GM12878 (cell line): ENCODE measurements around the gene TTC39C. TPM values are rescaled to one million over a fixed set of nuclear protein-coding genes. Genes with fewer than 3 reads are reported as not detected.

ENCODE experiments used
- ASH2L ChIP-seq: fragments of 300-600, 200-600 bp; sonication (generic); IDR thresholded peaks from 2 replicates; pipeline ENCODE4 v1.6.1; 2017; ENCODE audit warnings: low read depth, mild to moderate bottlenecking, borderline replicate concordance
- BCL11A ChIP-seq: IDR thresholded peaks from 2 replicates; pipeline ENCODE4 v1.6.1; 2011; ENCODE audit warnings: low read depth, low read length
- HDAC6 ChIP-seq: fragments of 200-600 bp; sonication (generic); IDR thresholded peaks from one replicate; pipeline ENCODE4 v1.8.0; 2017; ENCODE audit warnings: antibody characterized with exemption; ENCODE audit not compliant: unreplicated experiment
- HDGF ChIP-seq: fragments of 450-650 bp; IDR thresholded peaks from 2 replicates; pipeline ENCODE4 v1.6.1; 2016; ENCODE audit warnings: antibody characterized with exemption
- SP1 ChIP-seq: IDR thresholded peaks from one replicate; pipeline ENCODE4 v1.6.1; 2011; ENCODE audit warnings: low read depth, low read length
- TARDBP ChIP-seq: IDR thresholded peaks from 2 replicates; pipeline ENCODE4 v1.6.1; 2016; ENCODE audit warnings: borderline replicate concordance
- ZNF217 ChIP-seq: fragments of 450-650 bp; IDR thresholded peaks from 2 replicates; pipeline ENCODE4 v1.6.1; 2017; ENCODE audit warnings: antibody characterized with exemption, mild to moderate bottlenecking
- ZSCAN29 ChIP-seq: fragments of 450-650 bp; IDR thresholded peaks from 2 replicates; pipeline ENCODE4 v1.6.1; 2017; ENCODE audit warnings: mild to moderate bottlenecking, moderate library complexity
- polyA plus RNA-seq, 11 experiments: library from polyadenylated mRNA; depleted of rRNA in 4 of 11; unstranded in 6 of 11; stranded (reverse) in 5 of 11; fragments of >200 nt; fragmentation: Nextera tagmentation in 4 of 11; fragmentation: Illumina TruSeq in 1 of 11; extraction: Ambion mirVana in 4 of 11; extraction: Trizol in 1 of 11; gene quantifications; 1 replicate in 1 of 11; 2 replicates in 10 of 11; pipeline versions ENCODE4 v1.2.1 to v1.2.3, GENCODE V29; 2011 to 2016; ENCODE audit warnings: inconsistent platforms in 2 of 11, missing spikeins in 2 of 11, low read depth in 1 of 11
- total RNA-seq, 4 experiments: library from RNA; depleted of rRNA in 3 of 4; stranded (reverse); fragments of >200 nt in 3 of 4; fragmentation: Illumina TruSeq in 1 of 4; extraction: Trizol in 1 of 4; gene quantifications; 2 replicates each; pipeline versions ENCODE4 v1.2.1 to v1.2.3, GENCODE V29; 2013 to 2021
- TF ChIP-seq, protein P1 (sequence below): fragments of 450-650 bp; IDR thresholded peaks from 2 replicates; pipeline ENCODE4 v1.6.1; 2017; ENCODE audit warnings: mild to moderate bottlenecking
- TF ChIP-seq, protein P2 (sequence below): fragments of 450-650 bp; formaldehyde crosslinking; IDR thresholded peaks from 2 replicates; pipeline ENCODE4 v1.4.0; 2020; ENCODE audit warnings: mild to moderate bottlenecking, moderate library complexity
- TF ChIP-seq, protein P3 (sequence below): fragments of 450-650 bp; IDR thresholded peaks from 2 replicates; pipeline ENCODE4 v1.6.1; 2016; ENCODE audit warnings: mild to moderate bottlenecking, moderate library complexity, borderline replicate concordance
- TF ChIP-seq, protein P4 (sequence below): fragments of 450-650 bp; IDR thresholded peaks from 2 replicates; pipeline ENCODE4 v1.6.1; 2018; ENCODE audit warnings: borderline replicate concordance, mild to moderate bottlenecking; ENCODE audit not compliant: partially characterized antibody
- TF ChIP-seq, protein P5 (sequence below): fragments of 450-650 bp; IDR thresholded peaks from 2 replicates; pipeline ENCODE4 v1.6.1; 2018; ENCODE audit warnings: mild to moderate bottlenecking, low read depth, moderate library complexity; ENCODE audit not compliant: partially characterized antibody

TTC39C gene
- total and polyA plus RNA-seq, 10 of the 15 experiments (the other 5 are each of a cell fraction or from before 2014, with no cell fraction given), result 21.1 to 91.0 (median 64.8) TPM

DNA sequence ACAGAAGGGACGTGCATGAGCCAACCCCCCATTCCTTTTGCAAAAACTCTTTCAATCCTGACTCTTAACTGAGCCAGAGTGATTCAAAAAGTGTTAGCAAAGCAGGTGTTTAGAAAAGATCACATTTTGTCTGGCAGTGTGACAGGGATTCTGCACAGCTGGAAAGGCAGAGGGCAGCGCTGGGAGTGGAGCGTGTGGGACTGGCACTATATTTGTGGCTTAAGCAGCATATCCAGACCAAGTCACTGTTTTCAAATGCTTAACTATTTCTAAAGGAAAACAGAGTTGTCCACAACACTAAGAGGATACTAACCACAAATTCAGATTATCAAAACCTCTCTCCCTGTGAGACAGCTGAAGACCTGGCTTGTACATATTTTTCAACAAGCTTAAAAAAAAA lies 143.3 kb downstream of the TTC39C start (continued):
- TF ChIP-seq, protein P1, sequence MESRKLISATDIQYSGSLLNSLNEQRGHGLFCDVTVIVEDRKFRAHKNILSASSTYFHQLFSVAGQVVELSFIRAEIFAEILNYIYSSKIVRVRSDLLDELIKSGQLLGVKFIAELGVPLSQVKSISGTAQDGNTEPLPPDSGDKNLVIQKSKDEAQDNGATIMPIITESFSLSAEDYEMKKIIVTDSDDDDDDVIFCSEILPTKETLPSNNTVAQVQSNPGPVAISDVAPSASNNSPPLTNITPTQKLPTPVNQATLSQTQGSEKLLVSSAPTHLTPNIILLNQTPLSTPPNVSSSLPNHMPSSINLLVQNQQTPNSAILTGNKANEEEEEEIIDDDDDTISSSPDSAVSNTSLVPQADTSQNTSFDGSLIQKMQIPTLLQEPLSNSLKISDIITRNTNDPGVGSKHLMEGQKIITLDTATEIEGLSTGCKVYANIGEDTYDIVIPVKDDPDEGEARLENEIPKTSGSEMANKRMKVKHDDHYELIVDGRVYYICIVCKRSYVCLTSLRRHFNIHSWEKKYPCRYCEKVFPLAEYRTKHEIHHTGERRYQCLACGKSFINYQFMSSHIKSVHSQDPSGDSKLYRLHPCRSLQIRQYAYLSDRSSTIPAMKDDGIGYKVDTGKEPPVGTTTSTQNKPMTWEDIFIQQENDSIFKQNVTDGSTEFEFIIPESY, result no peak
- TF ChIP-seq SP1, result no peak
- TF ChIP-seq ASH2L, result no peak
- no peak for TF ChIP-seq BCL11A
- TF ChIP-seq, protein P2, sequence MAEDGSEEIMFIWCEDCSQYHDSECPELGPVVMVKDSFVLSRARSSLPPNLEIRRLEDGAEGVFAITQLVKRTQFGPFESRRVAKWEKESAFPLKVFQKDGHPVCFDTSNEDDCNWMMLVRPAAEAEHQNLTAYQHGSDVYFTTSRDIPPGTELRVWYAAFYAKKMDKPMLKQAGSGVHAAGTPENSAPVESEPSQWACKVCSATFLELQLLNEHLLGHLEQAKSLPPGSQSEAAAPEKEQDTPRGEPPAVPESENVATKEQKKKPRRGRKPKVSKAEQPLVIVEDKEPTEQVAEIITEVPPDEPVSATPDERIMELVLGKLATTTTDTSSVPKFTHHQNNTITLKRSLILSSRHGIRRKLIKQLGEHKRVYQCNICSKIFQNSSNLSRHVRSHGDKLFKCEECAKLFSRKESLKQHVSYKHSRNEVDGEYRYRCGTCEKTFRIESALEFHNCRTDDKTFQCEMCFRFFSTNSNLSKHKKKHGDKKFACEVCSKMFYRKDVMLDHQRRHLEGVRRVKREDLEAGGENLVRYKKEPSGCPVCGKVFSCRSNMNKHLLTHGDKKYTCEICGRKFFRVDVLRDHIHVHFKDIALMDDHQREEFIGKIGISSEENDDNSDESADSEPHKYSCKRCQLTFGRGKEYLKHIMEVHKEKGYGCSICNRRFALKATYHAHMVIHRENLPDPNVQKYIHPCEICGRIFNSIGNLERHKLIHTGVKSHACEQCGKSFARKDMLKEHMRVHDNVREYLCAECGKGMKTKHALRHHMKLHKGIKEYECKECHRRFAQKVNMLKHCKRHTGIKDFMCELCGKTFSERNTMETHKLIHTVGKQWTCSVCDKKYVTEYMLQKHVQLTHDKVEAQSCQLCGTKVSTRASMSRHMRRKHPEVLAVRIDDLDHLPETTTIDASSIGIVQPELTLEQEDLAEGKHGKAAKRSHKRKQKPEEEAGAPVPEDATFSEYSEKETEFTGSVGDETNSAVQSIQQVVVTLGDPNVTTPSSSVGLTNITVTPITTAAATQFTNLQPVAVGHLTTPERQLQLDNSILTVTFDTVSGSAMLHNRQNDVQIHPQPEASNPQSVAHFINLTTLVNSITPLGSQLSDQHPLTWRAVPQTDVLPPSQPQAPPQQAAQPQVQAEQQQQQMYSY (CRISPR knock-in tag), result no peak
- TF ChIP-seq, protein P3, sequence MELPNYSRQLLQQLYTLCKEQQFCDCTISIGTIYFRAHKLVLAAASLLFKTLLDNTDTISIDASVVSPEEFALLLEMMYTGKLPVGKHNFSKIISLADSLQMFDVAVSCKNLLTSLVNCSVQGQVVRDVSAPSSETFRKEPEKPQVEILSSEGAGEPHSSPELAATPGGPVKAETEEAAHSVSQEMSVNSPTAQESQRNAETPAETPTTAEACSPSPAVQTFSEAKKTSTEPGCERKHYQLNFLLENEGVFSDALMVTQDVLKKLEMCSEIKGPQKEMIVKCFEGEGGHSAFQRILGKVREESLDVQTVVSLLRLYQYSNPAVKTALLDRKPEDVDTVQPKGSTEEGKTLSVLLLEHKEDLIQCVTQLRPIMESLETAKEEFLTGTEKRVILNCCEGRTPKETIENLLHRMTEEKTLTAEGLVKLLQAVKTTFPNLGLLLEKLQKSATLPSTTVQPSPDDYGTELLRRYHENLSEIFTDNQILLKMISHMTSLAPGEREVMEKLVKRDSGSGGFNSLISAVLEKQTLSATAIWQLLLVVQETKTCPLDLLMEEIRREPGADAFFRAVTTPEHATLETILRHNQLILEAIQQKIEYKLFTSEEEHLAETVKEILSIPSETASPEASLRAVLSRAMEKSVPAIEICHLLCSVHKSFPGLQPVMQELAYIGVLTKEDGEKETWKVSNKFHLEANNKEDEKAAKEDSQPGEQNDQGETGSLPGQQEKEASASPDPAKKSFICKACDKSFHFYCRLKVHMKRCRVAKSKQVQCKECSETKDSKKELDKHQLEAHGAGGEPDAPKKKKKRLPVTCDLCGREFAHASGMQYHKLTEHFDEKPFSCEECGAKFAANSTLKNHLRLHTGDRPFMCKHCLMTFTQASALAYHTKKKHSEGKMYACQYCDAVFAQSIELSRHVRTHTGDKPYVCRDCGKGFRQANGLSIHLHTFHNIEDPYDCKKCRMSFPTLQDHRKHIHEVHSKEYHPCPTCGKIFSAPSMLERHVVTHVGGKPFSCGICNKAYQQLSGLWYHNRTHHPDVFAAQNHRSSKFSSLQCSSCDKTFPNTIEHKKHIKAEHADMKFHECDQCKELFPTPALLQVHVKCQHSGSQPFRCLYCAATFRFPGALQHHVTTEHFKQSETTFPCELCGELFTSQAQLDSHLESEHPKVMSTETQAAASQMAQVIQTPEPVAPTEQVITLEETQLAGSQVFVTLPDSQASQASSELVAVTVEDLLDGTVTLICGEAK, result no peak
- TF ChIP-seq ZNF217, result no peak
- TF ChIP-seq, protein P4, sequence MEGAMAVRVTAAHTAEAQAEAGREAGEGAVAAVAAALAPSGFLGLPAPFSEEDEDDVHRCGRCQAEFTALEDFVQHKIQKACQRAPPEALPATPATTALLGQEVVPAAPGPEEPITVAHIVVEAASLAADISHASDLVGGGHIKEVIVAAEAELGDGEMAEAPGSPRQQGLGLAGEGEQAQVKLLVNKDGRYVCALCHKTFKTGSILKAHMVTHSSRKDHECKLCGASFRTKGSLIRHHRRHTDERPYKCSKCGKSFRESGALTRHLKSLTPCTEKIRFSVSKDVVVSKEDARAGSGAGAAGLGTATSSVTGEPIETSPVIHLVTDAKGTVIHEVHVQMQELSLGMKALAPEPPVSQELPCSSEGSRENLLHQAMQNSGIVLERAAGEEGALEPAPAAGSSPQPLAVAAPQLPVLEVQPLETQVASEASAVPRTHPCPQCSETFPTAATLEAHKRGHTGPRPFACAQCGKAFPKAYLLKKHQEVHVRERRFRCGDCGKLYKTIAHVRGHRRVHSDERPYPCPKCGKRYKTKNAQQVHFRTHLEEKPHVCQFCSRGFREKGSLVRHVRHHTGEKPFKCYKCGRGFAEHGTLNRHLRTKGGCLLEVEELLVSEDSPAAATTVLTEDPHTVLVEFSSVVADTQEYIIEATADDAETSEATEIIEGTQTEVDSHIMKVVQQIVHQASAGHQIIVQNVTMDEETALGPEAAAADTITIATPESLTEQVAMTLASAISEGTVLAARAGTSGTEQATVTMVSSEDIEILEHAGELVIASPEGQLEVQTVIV, result no peak
- no peak for TF ChIP-seq HDGF
- TF ChIP-seq, protein P5, sequence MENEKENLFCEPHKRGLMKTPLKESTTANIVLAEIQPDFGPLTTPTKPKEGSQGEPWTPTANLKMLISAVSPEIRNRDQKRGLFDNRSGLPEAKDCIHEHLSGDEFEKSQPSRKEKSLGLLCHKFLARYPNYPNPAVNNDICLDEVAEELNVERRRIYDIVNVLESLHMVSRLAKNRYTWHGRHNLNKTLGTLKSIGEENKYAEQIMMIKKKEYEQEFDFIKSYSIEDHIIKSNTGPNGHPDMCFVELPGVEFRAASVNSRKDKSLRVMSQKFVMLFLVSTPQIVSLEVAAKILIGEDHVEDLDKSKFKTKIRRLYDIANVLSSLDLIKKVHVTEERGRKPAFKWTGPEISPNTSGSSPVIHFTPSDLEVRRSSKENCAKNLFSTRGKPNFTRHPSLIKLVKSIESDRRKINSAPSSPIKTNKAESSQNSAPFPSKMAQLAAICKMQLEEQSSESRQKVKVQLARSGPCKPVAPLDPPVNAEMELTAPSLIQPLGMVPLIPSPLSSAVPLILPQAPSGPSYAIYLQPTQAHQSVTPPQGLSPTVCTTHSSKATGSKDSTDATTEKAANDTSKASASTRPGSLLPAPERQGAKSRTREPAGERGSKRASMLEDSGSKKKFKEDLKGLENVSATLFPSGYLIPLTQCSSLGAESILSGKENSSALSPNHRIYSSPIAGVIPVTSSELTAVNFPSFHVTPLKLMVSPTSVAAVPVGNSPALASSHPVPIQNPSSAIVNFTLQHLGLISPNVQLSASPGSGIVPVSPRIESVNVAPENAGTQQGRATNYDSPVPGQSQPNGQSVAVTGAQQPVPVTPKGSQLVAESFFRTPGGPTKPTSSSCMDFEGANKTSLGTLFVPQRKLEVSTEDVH, result no peak
- TF ChIP-seq TARDBP, result no peak
- no peak for TF ChIP-seq ZSCAN29
- no peak for TF ChIP-seq HDAC6
